ENCODE measurements around the gene DNAJC4. TPM values are rescaled to one million over a fixed set of nuclear protein-coding genes. Genes with fewer than 3 reads are reported as not detected.
A peak's percentile ranks its signal among the peaks of the same experiment; 100 is the strongest.

DNAJC4 gene
- total and polyA plus RNA-seq, 9 of the 15 experiments (the other 6 are each of a cell fraction or from before 2014, with no cell fraction given): 4.0 to 32.6 (median 19.9) TPM

- no peak for TF ChIP-seq CBFA2T2 (conservative IDR thresholded peaks at IDR 0.05)
- no peak for TF ChIP-seq GTF2F1 (IDR thresholded peaks at IDR 0.05; ENCODE audit: low read depth, low read length)
- TF ChIP-seq TGIF2 (CRISPR knock-in tag; IDR thresholded peaks at IDR 0.05): peak; percentile 43; the same call in 1 of the 2 replicates
- TF ChIP-seq NRF1 (conservative IDR thresholded peaks at IDR 0.05 in 1 of 2, IDR thresholded peaks at IDR 0.05 in 1 of 2): peak; percentile 62 to 73
- TF ChIP-seq MEF2A (IDR thresholded peaks at IDR 0.05; ENCODE audit: control insufficient read depth, low read depth, low read length): no peak
- no peak for TF ChIP-seq ZNF398 (CRISPR knock-in tag; IDR thresholded peaks at IDR 0.05)
- no peak for TF ChIP-seq ZNF668 (CRISPR knock-in tag; IDR thresholded peaks at IDR 0.05)
- no peak for TF ChIP-seq XRCC4 (IDR thresholded peaks at IDR 0.05; ENCODE audit: extremely low read depth, insufficient read depth, insufficient read length)
- peak; percentile 43; the same call in 1 of the 2 replicates for TF ChIP-seq TAF7 (tag; IDR thresholded peaks at IDR 0.05)
- TF ChIP-seq ETS1 (conservative IDR thresholded peaks at IDR 0.05; ENCODE audit: control insufficient read depth, low read depth, low read length): peak; percentile 98
- TF ChIP-seq ZNF707 (CRISPR knock-in tag; conservative IDR thresholded peaks at IDR 0.05): no peak
- no peak for TF ChIP-seq ZBTB8A (IDR thresholded peaks at IDR 0.05; ENCODE audit: partially characterized antibody)
- peak; percentile 70 for TF ChIP-seq TBP (optimal IDR thresholded peaks at IDR 0.05; ENCODE audit: low read depth, low read length)
- peak; percentile 82; the same call in 1 of the 2 replicates for TF ChIP-seq KDM2B (CRISPR knock-in tag; IDR thresholded peaks at IDR 0.05)
- TF ChIP-seq HDAC8 (tag; IDR thresholded peaks at IDR 0.05): no peak; the same call in 1 of the 2 replicates
- TF ChIP-seq SOX6 (IDR thresholded peaks at IDR 0.05): 0 out of 2 replicates have a peak, but pooled peaks have one; percentile 8
- no peak for TF ChIP-seq NCOA4 (IDR thresholded peaks at IDR 0.05; ENCODE audit: partially characterized antibody)
- TF ChIP-seq POLR2G (IDR thresholded peaks at IDR 0.05; ENCODE audit: low read depth, low read length): peak; percentile 89
- TF ChIP-seq CREB5 (CRISPR knock-in tag; IDR thresholded peaks at IDR 0.05): no peak
- no peak for TF ChIP-seq TFAM (CRISPR knock-in tag; conservative IDR thresholded peaks at IDR 0.05)
- 0 out of 2 replicates have a peak, but pooled peaks have one; percentile 8 for TF ChIP-seq ZKSCAN1 (IDR thresholded peaks at IDR 0.05; ENCODE audit: low read depth, low read length)
- TF ChIP-seq ZNF507 (tag; conservative IDR thresholded peaks at IDR 0.05): no peak
- no peak for TF ChIP-seq DACH1 (IDR thresholded peaks at IDR 0.05; ENCODE audit: partially characterized antibody)
- TF ChIP-seq ZNF184 (CRISPR knock-in tag; IDR thresholded peaks at IDR 0.05): no peak
- TF ChIP-seq ZNF778 (CRISPR knock-in tag; IDR thresholded peaks at IDR 0.05): no peak
Measured at GRCh38 chr11:64246871-64247728, 16.8 kb downstream of the DNAJC4 start, which contains the start of gene PPP1R14B (continued).
